Body of pancreas (tissue), 4 donors: ENCODE measurements around the gene KLHL29.

Experiments
- CTCF ChIP-seq, 7 experiments: fragments of 450-650 bp in 4 of 7; fragments of 200-600 bp in 3 of 7; sonication (generic) in 3 of 7; IDR thresholded peaks; one replicate each; pipeline ENCODE4 v1.5.1; 2016 to 2019; ENCODE audit warnings: antibody characterized with exemption in 7 of 7
- POLR2A ChIP-seq, 3 donors: fragments of 450-650 bp; IDR thresholded peaks; one replicate each; pipeline ENCODE4 v1.6.1; 2016; ENCODE audit warnings: antibody characterized with exemption in 3 of 3, mild to moderate bottlenecking in 2 of 3

- TF ChIP-seq CTCF (IDR thresholded peaks at IDR 0.05) (no peak), POLR2A (IDR thresholded peaks at IDR 0.05) (no peak)
These were observed 60.5 kb downstream of the KLHL29 start for GRCh38 chr2:23445450-23445868.
